SK-N-SH (cell line): ENCODE measurements around the gene MAN1B1. TPM values are rescaled to one million over a fixed set of nuclear protein-coding genes. Genes with fewer than 3 reads are reported as not detected.

Experiments used
- CTCF ChIA-PET: fragments of 300-600, 350-600 bp; formaldehyde crosslinking; extraction: SDS; loops from one replicate; lab custom pipeline; 2021; lab: Yijun Ruan, JAX
- POLR2A ChIA-PET: fragments of 350-600 bp; sonication (Branson Sonifier 250); formaldehyde crosslinking; extraction: SDS; loops from one replicate; lab custom pipeline; 2020; ENCODE audit warnings: antibody characterized with exemption, inconsistent platforms; lab: Yijun Ruan, JAX
- DNase-seq: peaks from one replicate; pipeline ENCODE4 v3.0.0; 2012
- H2AFZ ChIP-seq: fragments of 200-600 bp; sonication (generic); 2 replicates; pipeline ENCODE4 v1.8.1; 2016; ENCODE audit warnings: antibody characterized with exemption, mild to moderate bottlenecking, low read depth
- H3F3A ChIP-seq: fragments of 200-600 bp; sonication (generic); replicated peaks from 2 replicates; pipeline ENCODE3; 2016; ENCODE audit warnings: antibody characterized with exemption, mild to moderate bottlenecking; ENCODE audit not compliant: insufficient read depth
- H3K27ac ChIP-seq, 2 experiments: fragments of 200-500 bp in 1 of 2; fragments of 200-600 bp in 1 of 2; sonication (Bioruptor generic) in 1 of 2; sonication (generic), shearing (Covaris generic) in 1 of 2; 2 replicates each; pipeline versions ENCODE4 v1.5.1 to v1.6.1; 2014 to 2016; ENCODE audit warnings: low read depth in 2 of 2, inconsistent platforms in 1 of 2, low read length in 1 of 2, mild to moderate bottlenecking in 1 of 2, mixed read lengths in 1 of 2
- H3K27me3 ChIP-seq: fragments of 200-600 bp; sonication (generic), shearing (Covaris generic); 2 replicates; pipeline ENCODE4 v1.6.1; 2016; ENCODE audit warnings: mixed run types; ENCODE audit not compliant: insufficient read depth
- H3K36me3 ChIP-seq, 2 experiments: fragments of 200-500 bp in 1 of 2; fragments of 200-600 bp in 1 of 2; sonication (Bioruptor generic) in 1 of 2; sonication (generic) in 1 of 2; replicated peaks in 1 of 2; 2 replicates each; pipeline versions ENCODE3 to v1.5.1; 2014 to 2016; ENCODE audit warnings: low read length in 1 of 2, mild to moderate bottlenecking in 1 of 2; ENCODE audit not compliant: insufficient read depth in 2 of 2, control insufficient read depth in 1 of 2
- H3K4me1 ChIP-seq, 2 experiments: fragments of 200-500 bp in 1 of 2; fragments of 200-600 bp in 1 of 2; sonication (Bioruptor generic) in 1 of 2; sonication (generic), shearing (Covaris generic) in 1 of 2; 2 replicates each; pipeline versions ENCODE4 v1.5.1 to v1.6.1; 2014 to 2016; ENCODE audit warnings: low read depth in 1 of 2, low read length in 1 of 2, mixed run types in 1 of 2; ENCODE audit not compliant: insufficient read depth in 2 of 2, control insufficient read depth in 1 of 2
- H3K4me2 ChIP-seq: fragments of 200-600 bp; sonication (generic), shearing (Covaris generic); 2 replicates; pipeline ENCODE4 v1.6.1; 2017; ENCODE audit warnings: mixed run types
- H3K4me3 ChIP-seq, 2 experiments: fragments of 200-500 bp in 1 of 2; fragments of 200-600 bp in 1 of 2; sonication (Bioruptor generic) in 1 of 2; sonication (generic), shearing (Covaris generic) in 1 of 2; 2 replicates each; pipeline versions ENCODE4 v1.5.1 to v1.8.1; 2014 to 2016; ENCODE audit warnings: low read depth in 2 of 2, inconsistent platforms in 1 of 2, low read length in 1 of 2, mild to moderate bottlenecking in 1 of 2, mixed read lengths in 1 of 2, moderate library complexity in 1 of 2
- H3K79me2 ChIP-seq: fragments of 200-600 bp; sonication (generic); 2 replicates; pipeline ENCODE4 v1.8.1; 2017; ENCODE audit warnings: mild to moderate bottlenecking; ENCODE audit not compliant: insufficient read depth
- H3K9ac ChIP-seq: fragments of 200-600 bp; sonication (generic); 2 replicates; pipeline ENCODE4 v1.6.1; 2017; ENCODE audit warnings: mixed run types
- H3K9me2 ChIP-seq: fragments of 200-600 bp; sonication (generic); 2 replicates; pipeline ENCODE4 v1.6.1; 2017; ENCODE audit warnings: mixed run types
- H3K9me3 ChIP-seq: fragments of 200-600 bp; sonication (generic); 2 replicates; pipeline ENCODE4 v1.6.1; 2017; ENCODE audit warnings: mixed run types, mild to moderate bottlenecking, moderate library complexity
- H4K20me1 ChIP-seq: fragments of 200-600 bp; sonication (generic); 2 replicates; pipeline ENCODE4 v1.6.1; 2017; ENCODE audit warnings: mild to moderate bottlenecking, mixed run types; ENCODE audit not compliant: insufficient read depth
- CHD2 ChIP-seq: fragments of 150-350 bp; IDR thresholded peaks from 2 replicates; pipeline ENCODE4 v1.6.1; 2018; ENCODE audit warnings: low read length; ENCODE audit not compliant: partially characterized antibody
- EZH2phosphoT487 ChIP-seq: fragments of 200-600 bp; sonication (generic); IDR thresholded peaks from 2 replicates; pipeline ENCODE4 v1.6.1; 2017; ENCODE audit warnings: low read depth, mixed run types, mild to moderate bottlenecking, antibody characterized with exemption, moderate library complexity, borderline replicate concordance
- FOSL2 ChIP-seq: IDR thresholded peaks from 2 replicates; pipeline ENCODE4 v1.4.0; 2012; ENCODE audit warnings: low read depth, mild to moderate bottlenecking, moderate library complexity, borderline replicate concordance
- GABPA ChIP-seq: IDR thresholded peaks from 2 replicates; pipeline ENCODE4 v1.4.0; 2012; ENCODE audit warnings: low read depth, mild to moderate bottlenecking
- MEF2A ChIP-seq: IDR thresholded peaks from 2 replicates; pipeline ENCODE4 v1.4.0; 2012; ENCODE audit warnings: low read depth, borderline replicate concordance
- NFIC ChIP-seq: IDR thresholded peaks from 2 replicates; pipeline ENCODE4 v1.4.0; 2012; ENCODE audit warnings: borderline replicate concordance
- RAD21 ChIP-seq: IDR thresholded peaks from 2 replicates; pipeline ENCODE4 v1.6.1; 2012; ENCODE audit warnings: mild to moderate bottlenecking, low read length
- TCF12 ChIP-seq: IDR thresholded peaks from 2 replicates; pipeline ENCODE4 v1.4.0; 2012
- TEAD4 ChIP-seq: IDR thresholded peaks from 2 replicates; pipeline ENCODE4 v1.4.0; 2012; ENCODE audit warnings: mild to moderate bottlenecking, borderline replicate concordance; ENCODE audit not compliant: insufficient read depth
- YY1 ChIP-seq: IDR thresholded peaks from 2 replicates; pipeline ENCODE4 v1.4.0; 2012; ENCODE audit warnings: low read depth, mild to moderate bottlenecking
- WGBS: methylation state at CpG from one replicate; pipeline ENCODE4 v1.1.6; 2017; ENCODE audit warnings: low lambda C conversion rate; 5-methylcytosine and 5-hydroxymethylcytosine counted together
- polyA plus RNA-seq, 3 experiments: library from polyadenylated mRNA; depleted of rRNA; stranded (reverse); fragments of >200 nt; gene quantifications; 2 replicates each; pipeline ENCODE4 v1.2.3, GENCODE V29; 2012
- TF ChIP-seq, protein P1 (sequence below): IDR thresholded peaks from 2 replicates; pipeline ENCODE4 v1.6.1; 2012; ENCODE audit warnings: mild to moderate bottlenecking, low read depth, low read length, moderate library complexity
- TF ChIP-seq, protein P2 (sequence below): IDR thresholded peaks from 2 replicates; pipeline ENCODE4 v1.4.0; 2012; ENCODE audit warnings: low read depth
- TF ChIP-seq, protein P3 (sequence below): fragments of 150-350 bp; IDR thresholded peaks from 2 replicates; pipeline ENCODE4 v1.6.1; 2016; ENCODE audit warnings: mild to moderate bottlenecking, low read depth, low read length
- TF ChIP-seq, protein P4 (sequence below): IDR thresholded peaks from 2 replicates; pipeline ENCODE4; 2012

Gene MAN1B1
- polyA plus RNA-seq, 1 of the 3 experiments (the other 2 are of a cell fraction), result 57.8 TPM

DNA sequence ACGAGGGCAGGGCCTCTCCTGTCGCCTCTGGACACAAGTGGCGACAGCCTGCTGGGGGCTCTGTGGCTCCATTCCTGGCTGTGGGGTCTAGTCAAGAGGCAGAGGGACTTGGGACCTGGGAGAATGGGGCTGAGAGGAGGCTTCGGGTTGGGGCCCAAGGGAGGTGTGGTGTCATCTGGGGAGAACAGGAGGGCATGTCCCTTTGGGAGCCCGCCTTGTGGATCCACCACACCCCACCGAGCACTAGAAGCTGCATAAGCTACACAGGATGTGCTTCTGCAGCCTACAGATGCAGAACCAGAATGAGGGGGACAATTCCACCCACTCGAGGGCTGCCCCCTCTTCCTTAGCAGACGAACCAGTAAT is 3.9 kb upstream of the MAN1B1 start:
- Histone ChIP-seq H3K79me2 (0 out of 2 replicates have a peak, but pooled peaks cover 6% of the 10 kb centered on the region), H3K36me3 (peaks cover 3 to 8% of the 10 kb centered on the region in 2 experiments), H4K20me1 (no peaks in the 10 kb centered on the region), H3K9me2 (no peaks in the 10 kb centered on the region), H3K27ac (peak overlapping the region; percentile 22 to 85; a peak in 3 of 4 replicates), H3K4me3 (no peak overlapping the region), H3K4me2 (peak overlapping the region; percentile 74), H3K27me3 (no peaks in the 10 kb centered on the region), H2AFZ (no peak overlapping the region), H3F3A (peaks cover 18% of the 10 kb centered on the region), H3K9me3 (no peaks in the 10 kb centered on the region), H3K9ac (peak overlapping the region; percentile 49; the same call in 1 of the 2 replicates), H3K4me1 (peaks cover 14 to 17% of the 10 kb centered on the region in 2 experiments)
- DNase-seq, result no peak
- TF ChIP-seq, protein P1, sequence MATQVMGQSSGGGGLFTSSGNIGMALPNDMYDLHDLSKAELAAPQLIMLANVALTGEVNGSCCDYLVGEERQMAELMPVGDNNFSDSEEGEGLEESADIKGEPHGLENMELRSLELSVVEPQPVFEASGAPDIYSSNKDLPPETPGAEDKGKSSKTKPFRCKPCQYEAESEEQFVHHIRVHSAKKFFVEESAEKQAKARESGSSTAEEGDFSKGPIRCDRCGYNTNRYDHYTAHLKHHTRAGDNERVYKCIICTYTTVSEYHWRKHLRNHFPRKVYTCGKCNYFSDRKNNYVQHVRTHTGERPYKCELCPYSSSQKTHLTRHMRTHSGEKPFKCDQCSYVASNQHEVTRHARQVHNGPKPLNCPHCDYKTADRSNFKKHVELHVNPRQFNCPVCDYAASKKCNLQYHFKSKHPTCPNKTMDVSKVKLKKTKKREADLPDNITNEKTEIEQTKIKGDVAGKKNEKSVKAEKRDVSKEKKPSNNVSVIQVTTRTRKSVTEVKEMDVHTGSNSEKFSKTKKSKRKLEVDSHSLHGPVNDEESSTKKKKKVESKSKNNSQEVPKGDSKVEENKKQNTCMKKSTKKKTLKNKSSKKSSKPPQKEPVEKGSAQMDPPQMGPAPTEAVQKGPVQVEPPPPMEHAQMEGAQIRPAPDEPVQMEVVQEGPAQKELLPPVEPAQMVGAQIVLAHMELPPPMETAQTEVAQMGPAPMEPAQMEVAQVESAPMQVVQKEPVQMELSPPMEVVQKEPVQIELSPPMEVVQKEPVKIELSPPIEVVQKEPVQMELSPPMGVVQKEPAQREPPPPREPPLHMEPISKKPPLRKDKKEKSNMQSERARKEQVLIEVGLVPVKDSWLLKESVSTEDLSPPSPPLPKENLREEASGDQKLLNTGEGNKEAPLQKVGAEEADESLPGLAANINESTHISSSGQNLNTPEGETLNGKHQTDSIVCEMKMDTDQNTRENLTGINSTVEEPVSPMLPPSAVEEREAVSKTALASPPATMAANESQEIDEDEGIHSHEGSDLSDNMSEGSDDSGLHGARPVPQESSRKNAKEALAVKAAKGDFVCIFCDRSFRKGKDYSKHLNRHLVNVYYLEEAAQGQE, result no peak
- TF ChIP-seq, protein P2, sequence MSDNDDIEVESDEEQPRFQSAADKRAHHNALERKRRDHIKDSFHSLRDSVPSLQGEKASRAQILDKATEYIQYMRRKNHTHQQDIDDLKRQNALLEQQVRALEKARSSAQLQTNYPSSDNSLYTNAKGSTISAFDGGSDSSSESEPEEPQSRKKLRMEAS, result no peak
- TF ChIP-seq MEF2A (no peak), EZH2phosphoT487 (no peak), TCF12 (no peak), GABPA (no peak), TEAD4 (no peak)
- TF ChIP-seq, protein P3, sequence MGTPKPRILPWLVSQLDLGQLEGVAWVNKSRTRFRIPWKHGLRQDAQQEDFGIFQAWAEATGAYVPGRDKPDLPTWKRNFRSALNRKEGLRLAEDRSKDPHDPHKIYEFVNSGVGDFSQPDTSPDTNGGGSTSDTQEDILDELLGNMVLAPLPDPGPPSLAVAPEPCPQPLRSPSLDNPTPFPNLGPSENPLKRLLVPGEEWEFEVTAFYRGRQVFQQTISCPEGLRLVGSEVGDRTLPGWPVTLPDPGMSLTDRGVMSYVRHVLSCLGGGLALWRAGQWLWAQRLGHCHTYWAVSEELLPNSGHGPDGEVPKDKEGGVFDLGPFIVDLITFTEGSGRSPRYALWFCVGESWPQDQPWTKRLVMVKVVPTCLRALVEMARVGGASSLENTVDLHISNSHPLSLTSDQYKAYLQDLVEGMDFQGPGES, result no peak
- 83% methylated on average over 4 of the region's 8 CpGs for WGBS
- POLR2A ChIA-PET, result interaction anchor here (0.9 kb wide), 1 partner anchor 158 kb away, joined by 3 read pairs; no protein-coding TSS in a partner anchor
- CTCF ChIA-PET, result interaction anchor here (1.2 to 2.4 kb wide), 2 partner anchors 15 to 48 kb away, joined by 4 to 11 read pairs; no protein-coding TSS in a partner anchor

DNA sequence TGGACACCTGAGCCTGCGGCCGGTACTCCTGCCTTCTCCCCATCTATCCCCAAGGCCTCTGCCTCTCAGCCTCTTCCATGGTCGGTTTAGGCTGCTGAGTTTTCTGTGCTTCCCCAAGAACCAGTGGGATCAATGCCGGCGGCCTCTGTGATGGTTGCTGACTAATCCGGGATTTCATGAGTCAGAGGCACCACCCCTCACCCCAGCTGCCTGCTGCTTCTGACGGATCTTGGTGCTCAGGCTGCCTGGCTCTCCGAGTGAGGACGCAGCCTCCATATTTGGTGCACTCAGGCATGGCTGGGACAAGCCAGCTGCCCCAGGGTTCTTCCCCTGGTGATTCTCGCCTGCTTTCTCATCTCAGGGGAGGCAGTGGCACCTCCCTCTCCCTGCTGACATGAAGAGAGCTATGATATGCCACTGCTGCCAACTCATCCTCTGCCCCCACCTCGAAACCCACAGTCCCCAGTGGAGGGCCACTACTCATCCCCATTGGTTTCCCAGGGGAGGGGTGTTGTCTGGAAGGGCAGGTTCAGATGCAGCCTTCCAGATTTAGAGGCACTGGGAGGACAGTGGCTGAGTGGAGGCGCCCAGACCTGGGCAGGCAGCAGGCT is 3.3 kb upstream of the MAN1B1 start:
- CTCF ChIA-PET, result interaction anchor here (0.7 to 2.4 kb wide), 3 partner anchors 16 to 49 kb away, joined by 3 to 11 read pairs (median 4); no protein-coding TSS in a partner anchor
- H3K9me2 ChIP-seq, result no peaks in the 10 kb centered on the region
- peak overlapping the region; percentile 74 for H3K4me2 ChIP-seq
- H3K9me3 ChIP-seq, result no peaks in the 10 kb centered on the region
- peaks cover 3 to 9% of the 10 kb centered on the region in 2 experiments for H3K36me3 ChIP-seq
- POLR2A ChIA-PET, result interaction anchor here (0.9 kb wide), 1 partner anchor 157 kb away, joined by 3 read pairs; no protein-coding TSS in a partner anchor
- peaks cover 13 to 21% of the 10 kb centered on the region in 2 experiments for H3K4me1 ChIP-seq
- H3F3A ChIP-seq, result peaks cover 18% of the 10 kb centered on the region
- H3K27me3 ChIP-seq, result no peaks in the 10 kb centered on the region
- peak overlapping the region; percentile 49; the same call in 1 of the 2 replicates for H3K9ac ChIP-seq
- H3K27ac ChIP-seq, result peak overlapping the region in 1 of 2 experiments; percentile 85; a peak in 3 of 4 replicates
- 14% methylated on average over 7 of the region's 12 CpGs for WGBS
- DNase-seq, result no peak
- peak overlapping the region; percentile 64 for H2AFZ ChIP-seq
- H4K20me1 ChIP-seq, result no peaks in the 10 kb centered on the region
- no peak overlapping the region for H3K4me3 ChIP-seq
- peaks cover 12% of the 10 kb centered on the region; the same call in 1 of the 2 replicates for H3K79me2 ChIP-seq
- TF ChIP-seq EZH2phosphoT487 (no peak), FOSL2 (peak; percentile 95), NFIC (peak; percentile 33; the same call in 1 of the 2 replicates), YY1 (peak; percentile 81), GABPA (no peak), CHD2 (no peak), RAD21 (no peak)
- TF ChIP-seq, protein P1, result no peak
- TF ChIP-seq, protein P2, result peak; percentile 89
- TF ChIP-seq, protein P4, sequence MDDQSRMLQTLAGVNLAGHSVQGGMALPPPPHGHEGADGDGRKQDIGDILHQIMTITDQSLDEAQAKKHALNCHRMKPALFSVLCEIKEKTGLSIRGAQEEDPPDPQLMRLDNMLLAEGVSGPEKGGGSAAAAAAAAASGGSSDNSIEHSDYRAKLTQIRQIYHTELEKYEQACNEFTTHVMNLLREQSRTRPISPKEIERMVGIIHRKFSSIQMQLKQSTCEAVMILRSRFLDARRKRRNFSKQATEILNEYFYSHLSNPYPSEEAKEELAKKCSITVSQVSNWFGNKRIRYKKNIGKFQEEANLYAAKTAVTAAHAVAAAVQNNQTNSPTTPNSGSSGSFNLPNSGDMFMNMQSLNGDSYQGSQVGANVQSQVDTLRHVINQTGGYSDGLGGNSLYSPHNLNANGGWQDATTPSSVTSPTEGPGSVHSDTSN, result peak; percentile 52
